Posterior cingulate gyrus (tissue), 11 donors: ENCODE results near the gene NDUFS8.
A peak's percentile ranks its signal among the peaks of the same experiment; 100 is the strongest.

Source experiments
- DNase-seq, 10 donors: peaks; one replicate each; pipeline versions ENCODE4 v3.0.0 to v3.0.0-alpha.2; 2020 to 2021; ENCODE audit warnings: mixed read lengths in 3 of 10
- intact Hi-C: fragments of 100-400 bp; cut with DNase I; formaldehyde crosslinking; loops from one replicate; pipeline ENCODE4 v1.15.1; 2023

The NDUFS8 gene

DNA sequence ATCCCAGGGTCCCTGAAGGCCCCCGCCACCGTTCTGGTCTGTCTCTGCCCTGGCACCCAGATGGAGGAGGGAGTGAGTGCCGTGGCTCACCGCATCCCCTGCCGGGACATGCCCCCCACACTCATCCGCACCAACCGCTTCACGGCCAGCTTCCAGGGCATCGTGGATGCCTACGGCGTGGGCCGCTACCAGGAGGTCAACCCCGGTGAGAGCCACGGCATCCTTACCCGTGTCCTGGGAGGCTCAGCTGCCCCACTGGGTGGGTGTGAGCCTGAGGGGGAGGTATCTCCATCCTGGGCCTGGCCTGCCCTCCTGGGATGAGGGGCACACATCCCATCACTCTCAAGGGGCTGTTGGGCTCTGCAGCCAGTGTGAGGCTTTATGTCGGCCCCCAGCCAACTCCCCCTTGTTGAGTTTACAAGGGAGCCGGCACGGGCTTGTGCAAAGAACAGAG lies 14.4 kb downstream of the NDUFS8 start:
- intact Hi-C loops: no loop called here
- peak in 3 of 10 donors; percentile 57 to 83 (median 59) for DNase-seq

DNA sequence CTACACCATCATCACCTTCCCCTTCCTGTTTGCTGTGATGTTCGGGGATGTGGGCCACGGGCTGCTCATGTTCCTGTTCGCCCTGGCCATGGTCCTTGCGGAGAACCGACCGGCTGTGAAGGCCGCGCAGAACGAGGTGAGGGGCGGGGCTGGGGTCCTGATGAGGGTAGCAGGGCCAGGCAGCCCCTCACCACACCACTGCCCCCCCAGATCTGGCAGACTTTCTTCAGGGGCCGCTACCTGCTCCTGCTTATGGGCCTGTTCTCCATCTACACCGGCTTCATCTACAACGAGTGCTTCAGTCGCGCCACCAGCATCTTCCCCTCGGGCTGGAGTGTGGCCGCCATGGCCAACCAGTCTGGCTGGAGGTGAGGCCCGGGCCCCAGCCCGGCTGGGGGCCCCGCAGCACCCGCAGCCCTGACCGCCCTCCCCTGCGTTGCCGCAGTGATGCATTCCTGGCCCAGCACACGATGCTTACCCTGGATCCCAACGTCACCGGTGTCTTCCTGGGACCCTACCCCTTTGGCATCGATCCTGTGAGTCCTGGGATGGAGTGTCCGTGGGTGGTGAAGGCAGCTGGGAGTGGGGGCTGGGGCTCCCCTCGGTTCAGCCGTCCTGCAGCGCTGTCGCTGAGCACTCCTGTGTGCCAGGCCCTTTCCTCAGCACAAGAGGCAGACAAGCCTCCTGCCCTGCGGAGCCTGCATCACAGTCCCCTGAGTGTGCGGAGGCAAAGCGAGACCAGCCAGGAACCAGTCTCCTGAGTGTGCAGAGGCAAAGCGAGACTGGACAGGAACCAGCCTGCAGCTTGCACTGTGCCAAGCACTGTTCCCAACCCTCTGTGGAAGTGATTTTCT lies 17.2 kb downstream of the NDUFS8 start:
- intact Hi-C loops: no loop called here
- DNase-seq: peak in 3 of 10 donors; percentile 58 to 88 (median 83)

DNA sequence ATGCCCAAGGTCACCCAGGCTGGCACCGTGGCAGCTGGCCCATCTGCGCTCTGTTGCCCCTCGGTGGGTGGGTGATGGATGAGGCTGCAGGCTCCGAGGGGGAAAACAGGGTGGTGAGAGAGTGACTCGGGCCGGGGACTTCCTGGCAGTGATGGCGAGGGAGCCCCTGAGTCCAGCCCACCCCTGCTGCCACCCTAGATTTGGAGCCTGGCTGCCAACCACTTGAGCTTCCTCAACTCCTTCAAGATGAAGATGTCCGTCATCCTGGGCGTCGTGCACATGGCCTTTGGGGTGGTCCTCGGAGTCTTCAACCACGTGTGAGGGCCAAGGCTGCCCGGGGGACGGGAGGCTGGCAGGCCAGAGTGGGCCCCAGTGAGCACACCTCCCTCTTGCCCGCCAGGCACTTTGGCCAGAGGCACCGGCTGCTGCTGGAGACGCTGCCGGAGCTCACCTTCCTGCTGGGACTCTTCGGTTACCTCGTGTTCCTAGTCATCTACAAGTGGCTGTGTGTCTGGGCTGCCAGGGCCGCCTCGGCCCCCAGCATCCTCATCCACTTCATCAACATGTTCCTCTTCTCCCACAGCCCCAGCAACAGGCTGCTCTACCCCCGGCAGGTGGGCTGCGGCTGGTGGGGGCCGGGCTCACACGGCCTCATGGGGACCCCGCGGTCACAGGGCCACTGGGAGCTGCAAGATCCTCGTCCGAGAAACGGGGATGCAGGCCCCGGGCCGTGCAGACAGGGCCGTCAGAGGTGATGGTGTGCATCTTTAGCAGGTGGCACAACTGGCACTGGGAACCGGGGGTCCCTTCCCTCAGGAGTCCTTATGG lies 18.4 kb downstream of the NDUFS8 start:
- DNase-seq: peak in 2 of 10 donors; percentile 77 to 81
- intact Hi-C loops: no loop called here

DNA sequence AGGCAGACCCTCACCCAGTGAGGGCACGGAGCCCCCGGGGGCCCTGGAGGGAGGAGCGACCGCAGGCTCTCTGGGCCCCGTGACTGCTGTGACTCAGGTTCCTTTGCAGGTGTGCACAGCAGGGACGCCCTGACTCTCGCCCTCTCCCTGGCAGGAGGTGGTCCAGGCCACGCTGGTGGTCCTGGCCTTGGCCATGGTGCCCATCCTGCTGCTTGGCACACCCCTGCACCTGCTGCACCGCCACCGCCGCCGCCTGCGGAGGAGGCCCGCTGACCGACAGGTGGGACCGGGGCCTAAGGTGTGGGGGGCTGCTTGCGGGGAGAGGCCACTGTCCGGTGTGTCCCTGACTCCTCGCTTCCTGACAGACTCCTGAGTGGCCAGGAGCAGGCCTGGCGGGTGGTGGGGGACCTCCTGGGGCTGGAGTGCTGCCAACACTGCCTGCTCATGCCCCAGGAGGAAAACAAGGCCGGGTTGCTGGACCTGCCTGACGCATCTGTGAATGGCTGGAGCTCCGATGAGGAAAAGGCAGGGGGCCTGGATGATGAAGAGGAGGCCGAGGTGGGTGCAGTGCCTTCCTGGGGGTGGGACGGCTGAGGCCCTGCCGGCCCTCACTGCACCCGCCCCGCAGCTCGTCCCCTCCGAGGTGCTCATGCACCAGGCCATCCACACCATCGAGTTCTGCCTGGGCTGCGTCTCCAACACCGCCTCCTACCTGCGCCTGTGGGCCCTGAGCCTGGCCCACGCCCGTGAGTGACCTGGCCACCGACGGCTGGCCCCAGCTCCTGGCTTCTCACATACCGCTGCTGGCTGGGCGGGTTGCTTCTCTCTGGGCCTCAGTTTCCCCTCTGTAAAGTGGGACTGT lies 19.3 kb downstream of the NDUFS8 start:
- peak in 1 of 10 donors; percentile 81 for DNase-seq
- intact Hi-C loops: no loop called here

DNA sequence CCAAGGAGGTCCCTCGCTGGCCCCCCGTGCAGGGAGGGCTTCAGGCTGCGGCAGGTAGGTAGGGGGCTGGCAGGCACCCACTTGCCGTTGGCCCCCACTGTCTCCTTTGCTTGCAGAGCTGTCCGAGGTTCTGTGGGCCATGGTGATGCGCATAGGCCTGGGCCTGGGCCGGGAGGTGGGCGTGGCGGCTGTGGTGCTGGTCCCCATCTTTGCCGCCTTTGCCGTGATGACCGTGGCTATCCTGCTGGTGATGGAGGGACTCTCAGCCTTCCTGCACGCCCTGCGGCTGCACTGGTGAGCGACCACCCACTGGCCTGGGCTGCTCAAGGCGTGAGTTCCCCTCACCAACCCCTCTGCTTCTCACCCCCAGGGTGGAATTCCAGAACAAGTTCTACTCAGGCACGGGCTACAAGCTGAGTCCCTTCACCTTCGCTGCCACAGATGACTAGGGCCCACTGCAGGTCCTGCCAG lies 19.9 kb downstream of the NDUFS8 start:
- intact Hi-C loops: no loop called here
- DNase-seq: peak in 1 of 10 donors; percentile 44

DNA sequence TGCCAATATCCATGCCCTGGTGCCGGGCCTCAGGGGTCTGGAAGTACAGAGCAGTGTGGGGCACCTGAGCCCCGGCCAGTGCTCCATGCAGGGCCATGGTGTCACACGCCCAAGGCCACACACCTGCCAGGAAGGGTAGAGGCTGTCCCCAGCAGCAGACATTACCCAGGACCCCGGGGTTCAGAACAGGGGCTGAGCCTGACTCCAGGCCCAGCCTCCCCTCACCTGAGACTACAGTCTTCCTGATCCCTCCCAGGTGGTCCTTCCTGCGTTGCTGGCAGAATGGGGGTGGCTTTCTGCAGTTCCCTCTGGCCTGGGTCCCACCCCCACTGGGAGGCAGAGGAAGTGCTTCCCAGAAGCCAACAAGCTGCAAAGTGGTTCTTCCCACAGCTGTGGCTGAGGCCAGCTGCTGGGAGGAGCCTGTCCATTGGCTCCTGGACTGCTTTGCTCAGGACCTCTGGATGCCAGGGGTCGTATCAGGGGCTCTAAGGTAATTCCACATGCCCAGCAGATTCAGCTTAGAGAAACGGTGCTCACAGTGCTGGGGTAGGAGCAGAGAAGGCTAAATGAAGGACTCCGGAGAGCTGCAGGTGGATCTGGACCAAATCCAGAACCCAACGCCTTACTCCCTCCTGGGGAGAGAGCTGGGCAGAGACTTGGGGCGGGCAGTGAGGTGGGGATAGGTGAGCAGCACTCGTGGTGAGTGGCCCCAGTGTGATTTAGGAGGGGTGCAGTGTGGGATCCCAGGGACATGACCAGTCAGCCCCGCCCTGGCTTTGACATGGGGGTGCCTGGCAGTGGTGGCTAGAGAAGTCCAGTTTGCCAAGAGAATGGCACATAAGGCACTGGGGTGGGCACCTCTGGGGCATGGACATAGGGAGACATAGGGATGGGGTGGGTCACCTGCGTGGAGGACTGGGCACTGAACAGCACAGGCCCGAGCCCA lies 21.0 kb downstream of the NDUFS8 start:
- intact Hi-C loops: no loop called here
- DNase-seq: peak in 1 of 10 donors; percentile 79

DNA sequence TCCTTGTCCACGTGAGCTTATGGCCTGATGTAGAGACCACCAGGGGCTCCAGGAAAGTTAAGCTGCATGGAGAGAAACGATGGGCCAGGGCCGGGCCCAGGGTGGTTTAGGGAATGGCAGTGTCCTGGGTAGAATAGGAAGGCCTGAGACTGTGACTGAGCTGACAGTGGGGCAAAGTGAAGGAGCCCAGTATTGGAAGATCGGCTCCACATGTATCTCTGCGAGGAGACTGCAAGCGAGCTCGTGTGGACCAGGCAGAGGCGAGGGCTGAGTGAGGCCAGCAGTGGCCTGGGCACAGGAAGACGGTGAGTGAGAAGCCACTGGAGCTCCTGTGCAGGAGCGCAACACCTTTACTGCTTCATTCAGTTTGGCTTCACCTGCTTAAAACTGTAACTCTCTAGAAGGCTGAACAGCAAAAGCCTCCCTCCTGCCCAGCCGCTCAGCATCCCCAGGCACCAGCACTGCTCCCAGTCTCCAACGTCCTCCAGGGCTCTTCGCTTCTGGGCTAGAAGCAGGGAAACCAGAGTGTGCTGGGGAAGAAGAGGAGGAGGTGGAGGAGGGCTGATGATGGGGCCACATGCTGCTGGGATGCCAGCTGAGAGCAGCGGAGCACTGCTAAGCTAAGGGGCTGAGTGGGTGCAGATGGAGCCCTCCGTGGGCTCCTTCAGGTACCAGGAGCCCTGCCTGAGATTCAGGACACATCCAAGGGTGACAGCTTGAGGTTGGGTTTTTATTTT lies 21.8 kb downstream of the NDUFS8 start:
- intact Hi-C loops: no loop called here
- DNase-seq: peak in 1 of 10 donors; percentile 82

DNA sequence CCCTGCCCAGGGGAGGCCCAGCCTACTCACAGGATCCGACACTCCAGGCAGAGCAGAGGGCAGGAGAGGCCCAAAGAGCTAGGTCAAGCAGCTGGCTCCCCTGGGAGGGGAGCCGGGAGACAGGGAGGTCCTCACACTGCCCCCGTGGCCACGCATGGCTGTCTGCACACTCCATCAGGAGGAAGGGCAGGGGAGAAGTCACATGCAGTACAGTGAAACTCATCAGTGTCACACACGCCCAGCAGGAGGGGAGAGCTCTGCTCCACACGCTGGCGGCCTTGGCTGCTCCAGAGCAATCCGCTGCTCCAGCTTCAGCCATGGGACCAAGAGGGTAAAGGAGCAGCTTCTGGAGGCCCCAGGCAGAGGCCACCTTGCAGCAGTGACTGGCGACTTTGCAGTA lies 22.6 kb downstream of the NDUFS8 start:
- peak in 1 of 10 donors; percentile 58 for DNase-seq
- intact Hi-C loops: no loop called here

DNA sequence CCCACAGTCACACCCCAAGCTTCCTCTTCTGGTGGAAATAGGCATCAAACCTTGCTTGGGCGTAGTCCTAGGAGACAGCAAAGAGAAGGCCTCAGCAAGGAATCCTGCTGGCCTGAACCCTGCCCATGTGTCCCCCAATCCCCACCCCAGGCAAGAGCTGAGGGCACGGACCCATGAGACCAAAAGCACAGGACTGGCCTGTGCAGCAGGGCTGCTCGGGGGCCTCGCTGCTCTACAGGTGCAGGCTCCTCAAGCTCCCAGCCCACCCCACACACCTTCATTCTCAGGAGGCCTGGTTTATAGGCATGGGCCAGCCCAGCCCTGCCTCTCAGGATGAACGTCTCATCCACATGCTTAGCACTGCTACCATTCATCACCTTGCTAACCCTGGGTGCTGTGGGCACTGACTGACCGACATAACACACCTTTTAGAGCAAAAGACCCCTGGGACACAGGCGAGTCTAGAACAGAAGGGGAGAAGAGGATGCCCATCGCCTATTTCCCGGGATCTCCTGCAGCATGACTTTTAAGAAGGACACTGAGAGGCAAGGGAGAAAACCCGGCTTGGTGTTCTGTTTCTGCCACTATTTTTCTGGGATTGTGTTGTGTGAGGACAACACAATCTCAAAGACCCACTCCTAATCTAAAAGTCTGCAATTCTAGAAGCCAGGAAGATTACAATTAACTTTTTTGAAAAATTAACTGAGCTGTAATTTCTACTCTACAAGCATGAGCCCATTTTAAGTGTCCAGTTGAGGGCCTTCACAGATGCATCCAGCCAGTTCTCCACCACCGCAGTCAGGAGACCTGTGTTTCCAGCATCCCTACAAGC lies 23.7 kb downstream of the NDUFS8 start:
- intact Hi-C loops: no loop called here
- peak in 1 of 10 donors; percentile 57 for DNase-seq

DNA sequence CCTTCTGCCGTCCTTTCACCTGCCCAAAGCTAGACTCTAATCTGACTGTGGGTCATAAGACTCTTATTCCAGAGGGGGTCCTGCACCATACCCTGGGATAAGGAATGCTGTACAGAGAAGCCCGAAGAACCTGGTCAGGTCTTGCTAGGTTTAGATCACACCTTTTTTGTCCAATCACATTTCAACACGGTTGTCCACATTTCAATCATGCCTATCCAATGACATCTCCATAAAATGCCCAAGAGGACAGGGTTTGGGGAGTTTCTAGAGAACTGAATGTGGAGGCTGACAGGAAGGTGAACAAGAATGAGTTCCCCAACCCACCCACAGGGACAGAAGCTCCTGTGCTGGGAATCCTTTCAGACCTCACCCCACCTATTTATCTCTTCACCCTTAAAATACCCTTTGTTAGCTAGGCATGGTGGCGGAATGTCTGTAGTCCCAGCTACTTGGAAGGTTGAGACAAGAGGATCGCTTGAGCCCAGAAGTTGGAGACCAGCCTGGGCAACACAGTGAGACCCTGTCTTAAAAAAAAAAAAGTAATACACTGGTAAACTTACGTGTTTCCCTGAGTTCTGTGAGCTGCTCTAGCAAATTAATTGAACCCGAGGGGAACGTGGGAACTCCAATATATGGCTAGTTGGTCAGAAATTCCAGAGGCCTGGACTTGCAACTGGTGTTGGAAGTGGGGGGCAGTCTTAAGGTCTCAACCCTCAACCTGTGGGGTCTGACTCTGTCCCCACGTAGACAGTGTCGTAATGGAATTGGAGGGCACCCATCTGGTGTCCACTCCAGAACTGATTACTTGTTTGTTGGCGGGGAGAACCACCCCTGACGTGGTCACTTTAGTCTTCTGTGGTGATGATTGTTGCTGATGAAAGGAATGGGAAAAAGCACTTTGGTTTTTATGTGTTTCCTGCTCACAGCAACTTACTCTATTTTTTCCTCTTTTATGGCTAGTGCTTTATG lies 26.1 kb downstream of the NDUFS8 start:
- intact Hi-C loops: no loop called here
- DNase-seq: peak in 1 of 10 donors; percentile 60

DNA sequence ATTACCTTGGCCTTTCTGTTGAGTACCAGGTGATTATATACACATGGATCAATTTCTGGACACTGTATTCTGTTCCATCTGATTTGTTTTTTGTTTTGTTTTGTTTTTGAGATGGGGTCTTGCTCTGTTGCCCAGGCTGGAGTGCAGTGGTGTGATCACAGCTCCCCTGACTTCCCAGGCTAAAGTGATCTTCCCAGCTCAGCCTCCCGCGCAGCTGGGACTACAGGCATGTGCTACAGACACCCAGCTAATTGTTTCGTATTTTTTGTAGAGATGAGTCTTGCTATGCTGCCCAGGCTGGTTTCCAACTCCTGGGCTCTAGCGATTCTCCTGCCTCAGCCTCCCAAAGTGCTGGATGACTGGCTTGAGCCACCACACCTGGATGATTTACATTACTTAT lies 27.3 kb downstream of the NDUFS8 start:
- peak in 1 of 10 donors; percentile 40 for DNase-seq

DNA sequence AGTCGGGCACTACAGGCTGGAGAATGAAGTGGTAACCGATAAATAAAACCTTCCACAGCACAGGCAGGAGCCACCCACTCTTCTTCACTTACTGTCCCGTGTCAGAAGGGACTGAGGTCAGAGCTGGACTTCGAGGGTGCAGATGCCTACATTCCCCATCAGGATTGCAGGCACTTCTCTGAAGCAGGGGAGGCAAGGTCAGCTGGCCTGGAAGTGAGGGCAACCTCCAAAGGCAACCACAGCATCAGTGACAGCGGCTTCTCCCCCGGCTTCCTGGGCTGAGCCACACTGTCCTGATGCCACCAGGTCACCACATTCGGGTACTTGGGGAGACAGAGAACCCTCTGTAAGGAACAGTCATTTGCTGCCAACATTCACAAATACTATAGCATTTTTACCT lies 31.0 kb downstream of the NDUFS8 start:
- DNase-seq: no peak
- intact Hi-C loops: no loop called here

More for the DNA sequence above, 27.3 kb downstream of the NDUFS8 start:
- intact Hi-C loops: no loop called here

DNA sequence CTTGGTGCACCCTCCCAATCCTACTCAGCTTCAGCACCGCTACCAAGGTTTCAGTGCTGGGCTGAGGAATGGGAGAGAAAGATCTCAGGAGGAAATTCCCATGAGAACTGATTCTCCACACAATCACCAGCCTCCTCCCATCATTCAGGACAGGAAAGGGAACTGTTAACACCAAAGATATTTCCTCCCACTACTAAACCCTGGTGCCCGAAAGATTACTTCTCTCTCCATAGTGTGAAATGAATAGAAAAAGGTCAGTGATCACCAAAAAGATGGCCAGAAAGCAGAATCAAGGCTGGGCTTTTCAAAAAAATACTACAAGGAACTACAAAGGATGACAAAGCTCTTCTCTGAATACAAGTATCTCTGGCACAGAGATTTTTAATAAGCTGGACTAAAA lies 34.4 kb downstream of the NDUFS8 start:
- intact Hi-C loops: no loop called here

DNA sequence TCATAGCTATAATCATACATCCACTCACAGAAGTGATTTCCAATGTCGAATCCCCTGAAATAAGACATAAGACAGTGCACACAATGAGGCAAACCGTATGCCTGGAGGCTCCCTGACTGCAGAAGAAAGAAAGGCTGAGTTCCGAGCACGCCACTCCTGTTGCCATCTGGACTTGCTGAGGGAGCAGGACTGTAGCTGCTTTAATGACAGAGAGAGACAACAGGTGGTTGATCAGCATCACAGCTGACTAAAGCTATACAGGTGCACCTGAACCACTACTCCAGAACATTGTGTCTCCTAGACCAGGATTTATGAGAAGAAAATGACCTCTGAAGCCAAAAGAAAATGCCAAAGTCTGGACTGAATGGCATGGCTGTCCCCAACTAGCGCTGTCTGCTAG lies 35.4 kb downstream of the NDUFS8 start:
- no peak for DNase-seq
- intact Hi-C loops: no loop called here

More for the DNA sequence above, 34.4 kb downstream of the NDUFS8 start:
- no peak for DNase-seq

DNA sequence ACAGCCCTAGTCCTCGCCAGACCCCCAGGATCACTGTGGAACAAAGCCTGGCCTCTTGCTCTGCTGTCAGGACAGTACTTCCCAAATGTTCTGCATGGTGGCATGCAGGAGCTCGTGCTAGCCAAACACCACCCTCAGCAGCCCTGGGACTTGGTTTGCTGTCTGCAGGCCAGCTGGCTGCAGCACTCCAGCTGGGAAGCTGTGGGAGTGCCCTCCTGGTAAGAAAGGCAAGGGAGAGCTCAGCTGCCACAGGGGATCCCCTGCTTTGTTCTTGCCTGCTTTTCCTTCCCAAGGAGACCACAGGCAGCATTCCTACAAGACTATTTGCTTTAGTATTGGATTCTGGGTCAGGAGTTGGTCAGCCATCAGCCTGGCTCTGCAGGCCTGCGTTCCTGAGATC lies 36.3 kb downstream of the NDUFS8 start:
- DNase-seq: peak in 6 of 10 donors; percentile 30 to 93 (median 46)
- intact Hi-C loops: no loop called here

DNA sequence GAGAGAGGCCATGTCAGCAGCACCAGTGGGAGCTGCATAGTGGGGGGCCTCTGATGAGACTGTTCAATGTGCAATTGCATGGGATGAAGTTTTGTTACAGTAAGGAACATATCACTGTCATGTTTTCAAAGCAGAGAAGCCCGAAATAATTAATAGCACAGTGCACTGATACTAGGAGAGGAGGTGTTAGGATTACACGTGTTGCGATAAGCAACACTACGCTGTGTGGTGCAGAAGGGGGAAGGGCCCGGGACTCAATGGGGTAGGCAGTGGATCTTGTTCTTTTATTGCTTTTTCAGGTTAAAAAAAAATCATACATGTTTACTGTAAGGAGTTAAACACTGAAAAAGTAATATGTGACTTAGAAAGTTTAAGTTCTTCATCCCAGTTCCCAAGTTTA lies 37.5 kb downstream of the NDUFS8 start:
- DNase-seq: no peak
- intact Hi-C loops: no loop called here
